ENCODE data around the gene DNAJC28. TPM values are rescaled to one million over a fixed set of nuclear protein-coding genes. Genes with fewer than 3 reads are reported as not detected.

Gene DNAJC28
- polyA plus RNA-seq, 1 donor, result 2.9 TPM

GRCh38 chr21:33488936-33489335 lies 2.6 kb downstream of the DNAJC28 start:
- Histone ChIP-seq H3K4me3 (ENCODE audit: low read length) (no peak overlapping the region), H3K4me1 (ENCODE audit: control insufficient read depth, insufficient read depth, low read length) (no peaks in the 10 kb centered on the region), H3K27ac (ENCODE audit: low read length) (no peak overlapping the region), H3K9me3 (ENCODE audit: control insufficient read depth, low read depth, low read length) (no peaks in the 10 kb centered on the region), H3K27me3 (ENCODE audit: control insufficient read depth, insufficient read depth, low read length) (no peaks in the 10 kb centered on the region), H3K36me3 (ENCODE audit: control insufficient read depth, insufficient read depth, low read length) (no peaks in the 10 kb centered on the region)
- 100% methylated on average over 3 of the region's 4 CpGs for WGBS (ENCODE audit: insufficient coverage, low lambda C conversion rate)
- DNase-seq, result no peak

GRCh38 chr21:33487996-33488395 lies 3.5 kb downstream of the DNAJC28 start:
- WGBS (ENCODE audit: insufficient coverage, low lambda C conversion rate), result 94% methylated on average over 2 of the region's 5 CpGs
- Histone ChIP-seq H3K36me3 (ENCODE audit: control insufficient read depth, insufficient read depth, low read length) (no peaks in the 10 kb centered on the region), H3K4me1 (ENCODE audit: control insufficient read depth, insufficient read depth, low read length) (no peaks in the 10 kb centered on the region), H3K27ac (ENCODE audit: low read length) (no peak overlapping the region), H3K9me3 (ENCODE audit: control insufficient read depth, low read depth, low read length) (no peaks in the 10 kb centered on the region), H3K4me3 (ENCODE audit: low read length) (no peak overlapping the region), H3K27me3 (ENCODE audit: control insufficient read depth, insufficient read depth, low read length) (no peaks in the 10 kb centered on the region)
- no peak for DNase-seq

- H3K27ac ChIP-seq (ENCODE audit: low read length), result no peak overlapping the region
- WGBS (ENCODE audit: insufficient coverage, low lambda C conversion rate), result 90% methylated on average over 2 of the region's 9 CpGs
- H3K27me3 ChIP-seq (ENCODE audit: control insufficient read depth, insufficient read depth, low read length), result no peaks in the 10 kb centered on the region
- no peaks in the 10 kb centered on the region for H3K36me3 ChIP-seq (ENCODE audit: control insufficient read depth, insufficient read depth, low read length)
- H3K4me3 ChIP-seq (ENCODE audit: low read length), result no peak overlapping the region
- no peaks in the 10 kb centered on the region for H3K4me1 ChIP-seq (ENCODE audit: control insufficient read depth, insufficient read depth, low read length)
- H3K9me3 ChIP-seq (ENCODE audit: control insufficient read depth, low read depth, low read length), result no peaks in the 10 kb centered on the region
- DNase-seq, result no peak
Measured at GRCh38 chr21:33481314-33481943, 10.1 kb downstream of the DNAJC28 start.

GRCh38 chr21:33480481-33481103 lies 10.9 kb downstream of the DNAJC28 start:
- Histone ChIP-seq H3K9me3 (ENCODE audit: control insufficient read depth, low read depth, low read length) (no peaks in the 10 kb centered on the region), H3K27me3 (ENCODE audit: control insufficient read depth, insufficient read depth, low read length) (no peaks in the 10 kb centered on the region), H3K36me3 (ENCODE audit: control insufficient read depth, insufficient read depth, low read length) (no peaks in the 10 kb centered on the region), H3K4me1 (ENCODE audit: control insufficient read depth, insufficient read depth, low read length) (no peaks in the 10 kb centered on the region), H3K27ac (ENCODE audit: low read length) (peak overlapping the region; percentile 90), H3K4me3 (ENCODE audit: low read length) (peak overlapping the region; percentile 86)
- DNase-seq, result no peak
- WGBS (ENCODE audit: insufficient coverage, low lambda C conversion rate), result 0% methylated on average over 6 of the region's 17 CpGs

GRCh38 chr21:33479679-33480480 lies 11.6 kb downstream of the DNAJC28 start, which contains the start of gene TMEM50B:
TSS of gene TMEM50B (minus strand) at chr21:33479974. CDS start at chr21:33468885, 11,089 bp downstream.
- no CpG with 5 or more reads among the region's 93 CpGs for WGBS (ENCODE audit: insufficient coverage, low lambda C conversion rate)
- Histone ChIP-seq H3K4me1 (ENCODE audit: control insufficient read depth, insufficient read depth, low read length) (no peaks in the 10 kb centered on the region), H3K27ac (ENCODE audit: low read length) (peak within 1 kb of the TSS; percentile 95), H3K36me3 (ENCODE audit: control insufficient read depth, insufficient read depth, low read length) (no peaks in the 10 kb centered on the region), H3K27me3 (ENCODE audit: control insufficient read depth, insufficient read depth, low read length) (no peaks in the 10 kb centered on the region), H3K9me3 (ENCODE audit: control insufficient read depth, low read depth, low read length) (no peaks in the 10 kb centered on the region), H3K4me3 (ENCODE audit: low read length) (peak within 1 kb of the TSS; percentile 86)
- peak; percentile 96 to 97 for DNase-seq

- Histone ChIP-seq H3K9me3 (ENCODE audit: control insufficient read depth, low read depth, low read length) (no peaks in the 10 kb centered on the region), H3K27me3 (ENCODE audit: control insufficient read depth, insufficient read depth, low read length) (no peaks in the 10 kb centered on the region), H3K27ac (ENCODE audit: low read length) (peak overlapping the region; percentile 95), H3K4me3 (ENCODE audit: low read length) (peak overlapping the region; percentile 84), H3K36me3 (ENCODE audit: control insufficient read depth, insufficient read depth, low read length) (no peaks in the 10 kb centered on the region), H3K4me1 (ENCODE audit: control insufficient read depth, insufficient read depth, low read length) (no peaks in the 10 kb centered on the region)
- no peak for DNase-seq
- no CpG with 5 or more reads among the region's 68 CpGs for WGBS (ENCODE audit: insufficient coverage, low lambda C conversion rate)
Measured at GRCh38 chr21:33478935-33479678, 12.4 kb downstream of the DNAJC28 start.

GRCh38 chr21:33478182-33478581 lies 13.3 kb downstream of the DNAJC28 start:
- peak overlapping the region; percentile 84 for H3K4me3 ChIP-seq (ENCODE audit: low read length)
- no peaks in the 10 kb centered on the region for H3K4me1 ChIP-seq (ENCODE audit: control insufficient read depth, insufficient read depth, low read length)
- no peak for DNase-seq
- no peaks in the 10 kb centered on the region for H3K27me3 ChIP-seq (ENCODE audit: control insufficient read depth, insufficient read depth, low read length)
- no peaks in the 10 kb centered on the region for H3K9me3 ChIP-seq (ENCODE audit: control insufficient read depth, low read depth, low read length)
- H3K36me3 ChIP-seq (ENCODE audit: control insufficient read depth, insufficient read depth, low read length), result no peaks in the 10 kb centered on the region
- H3K27ac ChIP-seq (ENCODE audit: low read length), result peak overlapping the region; percentile 95
- 28% methylated on average over 4 of the region's 9 CpGs for WGBS (ENCODE audit: insufficient coverage, low lambda C conversion rate)

- DNase-seq, result no peak
- no peaks in the 10 kb centered on the region for H3K36me3 ChIP-seq (ENCODE audit: control insufficient read depth, insufficient read depth, low read length)
- no peak overlapping the region for H3K4me3 ChIP-seq (ENCODE audit: low read length)
- no peaks in the 10 kb centered on the region for H3K9me3 ChIP-seq (ENCODE audit: control insufficient read depth, low read depth, low read length)
- 100% methylated on average over 1 of the region's 7 CpGs for WGBS (ENCODE audit: insufficient coverage, low lambda C conversion rate)
- no peak overlapping the region for H3K27ac ChIP-seq (ENCODE audit: low read length)
- no peaks in the 10 kb centered on the region for H3K27me3 ChIP-seq (ENCODE audit: control insufficient read depth, insufficient read depth, low read length)
- no peaks in the 10 kb centered on the region for H3K4me1 ChIP-seq (ENCODE audit: control insufficient read depth, insufficient read depth, low read length)
Measured at GRCh38 chr21:33477066-33477465, 14.4 kb downstream of the DNAJC28 start.

- WGBS (ENCODE audit: insufficient coverage, low lambda C conversion rate), result no CpG with 5 or more reads among the region's 3 CpGs
- H3K36me3 ChIP-seq (ENCODE audit: control insufficient read depth, insufficient read depth, low read length), result no peaks in the 10 kb centered on the region
- H3K27ac ChIP-seq (ENCODE audit: low read length), result no peak overlapping the region
- H3K27me3 ChIP-seq (ENCODE audit: control insufficient read depth, insufficient read depth, low read length), result no peaks in the 10 kb centered on the region
- no peaks in the 10 kb centered on the region for H3K4me1 ChIP-seq (ENCODE audit: control insufficient read depth, insufficient read depth, low read length)
- no peak for DNase-seq
- no peaks in the 10 kb centered on the region for H3K9me3 ChIP-seq (ENCODE audit: control insufficient read depth, low read depth, low read length)
- no peak overlapping the region for H3K4me3 ChIP-seq (ENCODE audit: low read length)
Measured at GRCh38 chr21:33473344-33473743, 18.2 kb downstream of the DNAJC28 start.

GRCh38 chr21:33470701-33471100 lies 20.8 kb downstream of the DNAJC28 start:
- Histone ChIP-seq H3K4me3 (ENCODE audit: low read length) (no peak overlapping the region), H3K9me3 (ENCODE audit: control insufficient read depth, low read depth, low read length) (no peaks in the 10 kb centered on the region), H3K36me3 (ENCODE audit: control insufficient read depth, insufficient read depth, low read length) (peaks cover 6% of the 10 kb centered on the region), H3K4me1 (ENCODE audit: control insufficient read depth, insufficient read depth, low read length) (no peaks in the 10 kb centered on the region), H3K27me3 (ENCODE audit: control insufficient read depth, insufficient read depth, low read length) (no peaks in the 10 kb centered on the region), H3K27ac (ENCODE audit: low read length) (no peak overlapping the region)
- no peak for DNase-seq
- WGBS (ENCODE audit: insufficient coverage, low lambda C conversion rate), result 100% methylated on average over 1 of the region's 2 CpGs

Measured in large intestine (tissue), 3 donors.